Vagina (tissue), 2 donors: ENCODE measurements around the gene NLGN4Y.

Experiments
- POLR2A ChIP-seq, 2 donors: fragments of 450-650 bp; IDR thresholded peaks; one replicate each; pipeline ENCODE4 v1.6.1; 2017; ENCODE audit warnings: antibody characterized with exemption in 2 of 2, mild to moderate bottlenecking in 2 of 2, moderate library complexity in 2 of 2
- POLR2AphosphoS5 ChIP-seq, 2 donors: sonication (generic); formaldehyde crosslinking; IDR thresholded peaks; one replicate each; pipeline ENCODE4 v1.9.0; 2017; ENCODE audit warnings: antibody characterized with exemption in 2 of 2, mild to moderate bottlenecking in 2 of 2, low read depth in 1 of 2; ENCODE audit not compliant: insufficient read depth in 1 of 2
- TF ChIP-seq, protein P1 (sequence below), 3 experiments: fragments of 450-650 bp in 2 of 3; fragments of 200-600 bp in 1 of 3; sonication (generic) in 1 of 3; IDR thresholded peaks; one replicate each; pipeline ENCODE4 v1.5.1; 2017 to 2019; ENCODE audit warnings: antibody characterized with exemption in 3 of 3, mild to moderate bottlenecking in 2 of 3, moderate library complexity in 2 of 3

DNA sequence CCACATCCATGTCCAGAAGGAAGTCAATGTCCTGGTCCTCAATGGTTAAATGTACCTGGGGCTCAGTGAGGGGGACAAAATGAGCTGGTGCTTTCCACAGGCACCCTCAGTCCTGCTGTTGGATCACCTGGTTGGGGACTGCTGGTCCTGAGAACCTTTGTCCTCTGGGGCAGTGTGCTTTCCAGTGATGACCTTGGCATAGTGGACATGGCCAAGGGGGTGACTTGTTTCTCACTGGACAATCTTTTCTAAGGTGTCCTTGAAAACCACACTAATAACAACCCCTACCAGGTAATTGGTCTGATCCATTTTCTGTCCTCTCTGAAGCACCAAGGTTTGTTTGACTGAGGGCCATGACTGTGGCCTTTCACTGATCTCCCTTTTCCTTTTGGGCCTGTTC lies 294.1 kb downstream of the NLGN4Y start:
- TF ChIP-seq POLR2A (IDR thresholded peaks at IDR 0.05) (no peak), POLR2AphosphoS5 (IDR thresholded peaks at IDR 0.05; ENCODE audit: insufficient read depth in 1 of 2, low read depth in 1 of 2) (no peak)
- TF ChIP-seq, protein P1, sequence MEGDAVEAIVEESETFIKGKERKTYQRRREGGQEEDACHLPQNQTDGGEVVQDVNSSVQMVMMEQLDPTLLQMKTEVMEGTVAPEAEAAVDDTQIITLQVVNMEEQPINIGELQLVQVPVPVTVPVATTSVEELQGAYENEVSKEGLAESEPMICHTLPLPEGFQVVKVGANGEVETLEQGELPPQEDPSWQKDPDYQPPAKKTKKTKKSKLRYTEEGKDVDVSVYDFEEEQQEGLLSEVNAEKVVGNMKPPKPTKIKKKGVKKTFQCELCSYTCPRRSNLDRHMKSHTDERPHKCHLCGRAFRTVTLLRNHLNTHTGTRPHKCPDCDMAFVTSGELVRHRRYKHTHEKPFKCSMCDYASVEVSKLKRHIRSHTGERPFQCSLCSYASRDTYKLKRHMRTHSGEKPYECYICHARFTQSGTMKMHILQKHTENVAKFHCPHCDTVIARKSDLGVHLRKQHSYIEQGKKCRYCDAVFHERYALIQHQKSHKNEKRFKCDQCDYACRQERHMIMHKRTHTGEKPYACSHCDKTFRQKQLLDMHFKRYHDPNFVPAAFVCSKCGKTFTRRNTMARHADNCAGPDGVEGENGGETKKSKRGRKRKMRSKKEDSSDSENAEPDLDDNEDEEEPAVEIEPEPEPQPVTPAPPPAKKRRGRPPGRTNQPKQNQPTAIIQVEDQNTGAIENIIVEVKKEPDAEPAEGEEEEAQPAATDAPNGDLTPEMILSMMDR (IDR thresholded peaks at IDR 0.05), result no peak
